ENCODE results near the gene FAM3D. TPM values are rescaled to one million over a fixed set of nuclear protein-coding genes. Genes with fewer than 3 reads are reported as not detected.
"Not testable (repeated sequence)": the region's sequence is repeated elsewhere in the genome, so short reads cannot be mapped to it uniquely, and the experiment has no call there.

The FAM3D gene
- total RNA-seq, 1 experiment from 2014 or later, result not detected

- H3K27ac ChIP-seq (ENCODE audit: low read length); in situ Hi-C loops (cut with HindIII; ENCODE audit: low pct_unique_long_range_greater_than_20kb, low sequenced_read_pairs); H3K27me3 ChIP-seq (ENCODE audit: control insufficient read depth, insufficient read depth, low read length); H3K4me3 ChIP-seq (ENCODE audit: low read depth in 2 of 2, low read length in 2 of 2); POLR2A ChIA-PET; H3K36me3 ChIP-seq (ENCODE audit: control insufficient read depth, insufficient read depth, low read length); intact Hi-C loops (cut with micrococcal nuclease; ENCODE audit: unreplicated experiment); ATAC-seq; CTCF ChIA-PET; DNase-seq (ENCODE audit: low read depth, low spot score); H3K4me1 ChIP-seq (ENCODE audit: control insufficient read depth, insufficient read depth, low read length); H3K9me3 ChIP-seq (ENCODE audit: control insufficient read depth, insufficient read depth, low read depth, low read length); BruUV-seq (replicated peaks): not testable (repeated sequence)
Measured at GRCh38 chr3:58708983-58709382, 42.4 kb upstream of the FAM3D start.

- BruUV-seq (replicated peaks), result no TSS peak
- Histone ChIP-seq H3K4me1 (ENCODE audit: control insufficient read depth, insufficient read depth, low read length) (no peaks in the 10 kb centered on the region), H3K4me3 (ENCODE audit: low read depth in 2 of 2, low read length in 2 of 2) (no peak overlapping the region), H3K27me3 (ENCODE audit: control insufficient read depth, insufficient read depth, low read length) (no peaks in the 10 kb centered on the region), H3K9me3 (ENCODE audit: control insufficient read depth, insufficient read depth, low read depth, low read length) (no peaks in the 10 kb centered on the region), H3K27ac (ENCODE audit: low read length) (no peak overlapping the region), H3K36me3 (ENCODE audit: control insufficient read depth, insufficient read depth, low read length) (no peaks in the 10 kb centered on the region)
- TF ChIP-seq SIN3A (IDR thresholded peaks at IDR 0.05; ENCODE audit: borderline replicate concordance, insufficient read depth, low read depth, low read length) (no peak), CTCF (IDR thresholded peaks at IDR 0.05) (no peak), REST (IDR thresholded peaks at IDR 0.05; ENCODE audit: insufficient read depth in 1 of 2, low read depth in 2 of 2, low read length in 1 of 2) (no peak), TCF7L2 (IDR thresholded peaks at IDR 0.05; ENCODE audit: low read depth, low read length) (no peak)
- DNase-seq (ENCODE audit: low read depth, low spot score) (no peak), ATAC-seq (no peak)
- in situ Hi-C loops (cut with HindIII; ENCODE audit: low pct_unique_long_range_greater_than_20kb, low sequenced_read_pairs), result no loop called here
- intact Hi-C loops (cut with micrococcal nuclease; ENCODE audit: unreplicated experiment), result no loop called here
- CTCF ChIA-PET, result no interaction called here
- POLR2A ChIA-PET, result no interaction called here
Measured at GRCh38 chr3:58708116-58708791, 41.7 kb upstream of the FAM3D start.

GRCh38 chr3:58707390-58707930, 40.9 kb upstream of the FAM3D start:
- H3K27me3 ChIP-seq (ENCODE audit: control insufficient read depth, insufficient read depth, low read length), result no peaks in the 10 kb centered on the region
- intact Hi-C loops (cut with micrococcal nuclease; ENCODE audit: unreplicated experiment), result no loop called here
- no peak overlapping the region for H3K27ac ChIP-seq (ENCODE audit: low read length)
- no TSS peak for BruUV-seq (replicated peaks)
- no peak overlapping the region for H3K4me3 ChIP-seq (ENCODE audit: low read depth in 2 of 2, low read length in 2 of 2)
- ChIA-PET CTCF (no interaction called here), POLR2A (no interaction called here)
- no peaks in the 10 kb centered on the region for H3K36me3 ChIP-seq (ENCODE audit: control insufficient read depth, insufficient read depth, low read length)
- in situ Hi-C loops (cut with HindIII; ENCODE audit: low pct_unique_long_range_greater_than_20kb, low sequenced_read_pairs), result no loop called here
- DNase-seq (ENCODE audit: low read depth, low spot score) (no peak), ATAC-seq (no peak)
- TF ChIP-seq CTCF (IDR thresholded peaks at IDR 0.05) (no peak), REST (IDR thresholded peaks at IDR 0.05; ENCODE audit: insufficient read depth in 1 of 2, low read depth in 2 of 2, low read length in 1 of 2) (no peak), SIN3A (IDR thresholded peaks at IDR 0.05; ENCODE audit: borderline replicate concordance, insufficient read depth, low read depth, low read length) (no peak), TCF7L2 (IDR thresholded peaks at IDR 0.05; ENCODE audit: low read depth, low read length) (no peak), POLR2AphosphoS5 (IDR thresholded peaks at IDR 0.05; ENCODE audit: low read depth, low read length) (no peak)
- no peaks in the 10 kb centered on the region for H3K4me1 ChIP-seq (ENCODE audit: control insufficient read depth, insufficient read depth, low read length)
- no peaks in the 10 kb centered on the region for H3K9me3 ChIP-seq (ENCODE audit: control insufficient read depth, insufficient read depth, low read depth, low read length)

Measured in Panc1 (cell line).